Stimulated activated CD8-positive, alpha-beta memory T cell treated with anti-CD3 and anti-CD28 coated beads, Interleukin-12 subunit alpha, Interleukin-12 subunit beta, amount 100 ng/mL, for 1 hour (primary cell): Measurements from ENCODE around the gene MYO16.
"Not testable (repeated sequence)": the region's sequence is repeated elsewhere in the genome, so short reads cannot be mapped to it uniquely, and the experiment has no call there.

Experiments used
- DNase-seq: peaks from one replicate; pipeline ENCODE4 v3.0.0-alpha.2; 2020; ENCODE audit warnings: low read depth

The MYO16 gene

GRCh38 chr13:108742701-108743451, 113.5 kb downstream of the MYO16 start:
- DNase-seq: no peak

- no peak for DNase-seq
Observed at GRCh38 chr13:108743522-108743921, 114.1 kb downstream of the MYO16 start.

DNA sequence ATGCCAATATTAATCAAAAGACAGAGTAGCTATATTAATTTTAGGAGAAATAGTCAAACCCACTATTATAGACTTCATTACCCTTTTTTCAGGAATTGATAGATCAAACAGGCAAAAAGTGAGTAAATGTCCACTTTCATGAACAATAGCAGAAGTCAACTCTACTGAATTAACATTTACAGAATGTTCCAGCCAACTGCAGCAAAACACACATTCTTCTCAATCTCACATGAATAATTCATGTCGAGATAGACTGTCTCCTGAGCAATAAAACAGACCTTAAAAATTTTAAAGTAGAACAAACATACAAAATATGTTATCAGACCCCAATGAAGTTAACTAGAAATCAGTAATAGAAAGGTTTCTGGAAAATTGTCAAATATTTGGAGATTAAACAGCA, 118.4 kb downstream of the MYO16 start:
- DNase-seq: no peak

DNA sequence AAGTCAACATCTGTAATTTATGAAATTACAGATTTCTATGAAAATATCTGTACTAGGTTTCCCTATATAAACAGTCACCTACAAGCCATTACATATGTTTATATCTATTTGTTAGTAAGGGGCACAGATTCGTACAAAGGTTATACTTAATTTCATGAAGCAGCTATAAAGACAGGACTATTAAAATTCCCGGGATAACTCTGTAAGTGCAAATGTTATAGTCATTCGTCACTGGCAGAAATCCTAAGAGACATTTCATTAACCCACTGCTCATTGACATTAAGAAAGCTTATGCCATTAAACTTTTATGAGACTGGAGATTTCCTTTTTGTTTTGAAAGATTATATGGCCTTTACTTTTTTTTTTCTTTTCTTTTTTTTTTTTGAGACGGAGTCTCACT, 122.9 kb downstream of the MYO16 start:
- DNase-seq: no peak

- DNase-seq: no peak
Observed at GRCh38 chr13:108755083-108755482, 125.7 kb downstream of the MYO16 start.

- no peak for DNase-seq
Observed at GRCh38 chr13:108760129-108760528, 130.7 kb downstream of the MYO16 start.

DNA sequence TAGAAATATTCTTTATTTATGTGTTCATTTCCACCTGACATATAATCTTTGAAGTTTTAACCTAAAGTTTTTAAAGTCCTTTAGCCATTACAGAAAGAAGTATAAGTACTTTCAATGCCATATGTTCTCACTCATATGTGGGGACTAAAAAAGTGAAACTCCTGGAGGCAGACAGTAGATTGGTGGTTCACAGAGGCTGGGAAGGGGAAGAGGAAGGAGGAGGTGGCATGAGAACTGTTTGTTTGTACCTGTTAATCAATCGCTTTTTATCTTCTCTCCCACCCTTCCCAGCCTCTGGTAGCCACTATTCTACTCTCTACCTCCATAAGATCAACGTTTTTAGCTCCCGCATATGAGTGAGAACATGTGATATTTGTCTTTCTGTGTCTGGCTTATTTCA, 131.1 kb downstream of the MYO16 start:
- DNase-seq: no peak

- DNase-seq: no peak
Observed at GRCh38 chr13:108768035-108768434, 138.6 kb downstream of the MYO16 start.

DNA sequence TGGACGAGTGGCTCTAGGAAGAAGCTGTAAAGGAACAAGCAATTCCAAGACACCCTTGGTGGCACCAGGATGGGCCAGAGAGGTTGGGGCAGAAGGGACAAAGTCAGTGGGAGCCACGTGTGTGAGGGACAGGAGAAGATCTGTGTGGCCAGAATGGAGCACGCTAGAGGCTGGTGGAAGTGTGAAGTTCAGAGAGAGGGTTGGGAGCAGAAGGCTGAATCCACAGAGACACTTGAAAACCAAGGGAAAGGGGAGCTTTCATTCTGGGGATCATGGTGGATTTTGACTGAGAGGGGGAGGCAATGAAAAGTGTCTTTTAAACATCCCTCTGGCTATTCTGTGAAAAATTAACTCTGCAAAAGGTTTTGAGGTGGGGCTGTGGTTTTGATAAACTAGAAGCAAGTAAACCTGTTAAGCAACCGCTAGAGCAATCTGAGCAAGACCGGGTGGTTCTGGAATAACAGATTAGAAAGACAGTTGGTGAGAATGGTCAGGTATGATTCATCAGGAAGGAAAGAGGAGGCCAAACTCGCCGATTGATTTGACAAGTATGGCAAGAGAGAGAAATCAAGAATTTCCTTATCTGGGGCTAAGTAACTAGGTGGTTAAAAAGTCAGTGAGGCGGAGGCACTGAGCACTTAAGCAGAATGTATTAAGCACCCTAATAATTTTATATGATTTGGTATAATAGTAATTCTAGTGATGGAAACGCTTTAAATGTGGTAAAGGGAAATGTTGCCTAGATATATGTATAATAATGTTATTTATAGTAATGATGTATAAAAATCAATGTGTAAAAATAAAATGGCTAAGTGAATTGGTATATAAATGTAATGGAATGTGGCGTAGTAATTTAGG, 140.0 kb downstream of the MYO16 start:
- no peak for DNase-seq

- no peak for DNase-seq
Observed at GRCh38 chr13:108775597-108775996, 146.2 kb downstream of the MYO16 start.

DNA sequence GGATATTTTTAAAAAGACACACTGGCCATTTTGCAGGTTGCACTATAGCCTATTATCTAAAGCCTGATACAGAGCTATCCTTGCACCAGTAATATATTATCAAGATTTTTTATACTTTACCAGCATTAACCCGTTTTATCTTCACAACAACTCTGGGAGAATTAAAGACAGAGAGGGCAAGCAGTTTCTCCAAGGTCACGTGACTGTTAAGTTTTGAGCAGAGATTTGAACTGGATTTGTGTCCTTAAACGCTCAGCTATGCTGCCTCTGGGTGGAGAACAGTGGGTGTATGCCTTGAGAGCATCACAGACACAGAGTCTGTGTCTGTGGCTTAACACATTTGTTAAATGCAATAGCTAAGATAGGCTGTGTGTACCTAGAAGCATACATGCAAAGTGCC, 147.2 kb downstream of the MYO16 start:
- DNase-seq: no peak

DNA sequence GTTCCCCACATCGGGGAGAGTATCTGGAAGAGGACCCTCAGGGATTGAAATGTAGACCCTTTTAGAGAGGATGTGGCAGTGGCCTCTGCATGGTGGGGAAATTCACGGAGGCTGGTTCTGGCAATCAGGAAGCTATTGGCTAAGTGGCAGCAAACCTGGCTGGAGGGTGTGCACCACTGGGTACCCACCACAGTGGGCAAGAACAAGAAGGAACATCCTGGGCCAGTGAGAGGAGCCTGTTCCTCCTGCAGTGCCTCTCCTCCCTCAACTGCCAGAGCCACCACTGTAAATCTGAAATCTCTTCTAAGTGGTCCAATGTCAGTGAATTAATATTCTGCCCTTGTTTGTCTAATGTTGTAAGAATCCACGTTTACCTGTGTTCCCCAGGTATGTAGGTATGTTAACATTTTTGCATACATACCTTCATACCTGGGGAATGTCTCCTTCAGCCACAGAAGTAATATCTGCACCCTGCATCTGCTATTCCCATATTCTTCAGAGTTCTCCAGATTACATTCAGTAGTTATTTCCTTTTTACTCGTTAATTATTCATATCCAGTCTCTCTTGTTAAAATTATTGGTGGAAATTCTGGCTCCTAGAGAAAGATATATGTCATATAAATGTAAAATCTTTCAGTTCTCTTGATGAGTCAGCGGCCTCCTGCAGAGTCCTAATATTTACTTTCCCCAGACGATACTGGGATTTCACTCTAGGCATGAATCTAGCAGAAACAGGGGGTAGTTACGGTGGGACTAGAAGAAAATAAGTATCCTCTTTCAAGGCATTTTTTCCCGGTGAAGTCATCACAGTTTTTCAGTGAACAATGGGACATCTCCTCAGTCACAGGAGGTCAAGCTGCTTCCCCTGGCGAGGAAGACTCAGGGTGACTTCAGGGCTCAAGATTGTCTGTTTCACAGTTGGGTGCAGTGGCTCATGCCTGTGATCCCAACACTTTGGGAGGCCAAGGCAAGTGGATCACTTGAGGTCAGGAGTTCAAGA, 148.3 kb downstream of the MYO16 start:
- DNase-seq: no peak

DNA sequence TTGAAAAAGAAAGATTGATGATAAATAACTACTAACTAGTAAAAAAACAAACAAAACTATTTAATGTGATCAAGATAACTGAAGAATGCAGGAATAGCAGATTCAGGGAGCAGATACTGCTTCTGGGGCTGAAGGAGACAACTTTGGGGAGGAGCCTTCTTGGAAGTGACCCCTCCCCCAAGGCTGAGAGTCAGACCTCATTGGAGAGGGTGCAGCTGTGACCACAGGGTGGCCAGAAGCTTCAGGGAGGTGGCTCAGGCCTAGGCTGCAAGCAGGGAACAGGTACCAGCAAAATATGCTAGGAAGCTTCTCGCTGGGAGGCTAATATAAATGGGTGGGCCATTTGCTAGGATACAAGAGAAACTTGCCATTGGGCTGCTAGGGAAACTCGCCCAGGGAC, 149.9 kb downstream of the MYO16 start:
- no peak for DNase-seq

- DNase-seq: no peak
Observed at GRCh38 chr13:108780706-108781105, 151.3 kb downstream of the MYO16 start.

GRCh38 chr13:108781312-108781711, 151.9 kb downstream of the MYO16 start:
- no peak for DNase-seq

- DNase-seq: not testable (repeated sequence)
Observed at GRCh38 chr13:108782480-108782879, 153.1 kb downstream of the MYO16 start.

- no peak for DNase-seq
Observed at GRCh38 chr13:108785844-108786243, 156.4 kb downstream of the MYO16 start.

DNA sequence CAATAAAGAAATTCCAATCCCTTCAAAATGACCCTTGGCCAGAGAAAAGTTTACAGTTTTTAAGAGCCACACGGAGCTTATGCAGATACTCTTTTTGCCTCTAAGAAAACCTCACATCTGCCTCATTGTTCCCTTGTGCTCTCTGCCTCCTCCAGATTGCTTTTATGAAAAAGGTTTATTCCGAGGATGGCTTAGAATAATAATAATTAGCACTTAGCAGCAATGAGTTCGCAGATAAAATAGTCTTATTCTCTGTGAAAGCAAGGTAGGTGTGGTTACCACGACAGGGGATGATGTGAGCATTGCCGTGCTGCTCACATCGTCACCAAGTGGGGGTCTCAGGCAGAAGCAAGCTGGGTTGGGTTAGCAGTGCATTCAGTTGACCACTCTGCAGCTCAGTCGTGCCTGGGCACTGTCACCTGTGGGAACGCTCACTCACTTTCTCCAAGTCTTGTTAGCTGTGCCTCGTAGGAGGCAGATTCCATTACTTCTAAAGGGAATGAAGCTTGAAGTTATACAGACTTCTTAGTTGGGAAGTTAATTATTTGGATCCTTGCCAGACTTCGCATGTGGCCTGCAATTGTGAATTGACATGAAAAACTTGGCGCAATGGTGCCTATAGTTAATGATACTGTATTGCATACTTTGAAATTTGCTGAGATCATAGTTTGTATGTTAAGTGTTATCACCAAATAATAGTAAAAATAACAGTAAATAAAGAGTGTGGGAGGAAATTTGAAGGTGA, 157.2 kb downstream of the MYO16 start:
- no peak for DNase-seq

DNA sequence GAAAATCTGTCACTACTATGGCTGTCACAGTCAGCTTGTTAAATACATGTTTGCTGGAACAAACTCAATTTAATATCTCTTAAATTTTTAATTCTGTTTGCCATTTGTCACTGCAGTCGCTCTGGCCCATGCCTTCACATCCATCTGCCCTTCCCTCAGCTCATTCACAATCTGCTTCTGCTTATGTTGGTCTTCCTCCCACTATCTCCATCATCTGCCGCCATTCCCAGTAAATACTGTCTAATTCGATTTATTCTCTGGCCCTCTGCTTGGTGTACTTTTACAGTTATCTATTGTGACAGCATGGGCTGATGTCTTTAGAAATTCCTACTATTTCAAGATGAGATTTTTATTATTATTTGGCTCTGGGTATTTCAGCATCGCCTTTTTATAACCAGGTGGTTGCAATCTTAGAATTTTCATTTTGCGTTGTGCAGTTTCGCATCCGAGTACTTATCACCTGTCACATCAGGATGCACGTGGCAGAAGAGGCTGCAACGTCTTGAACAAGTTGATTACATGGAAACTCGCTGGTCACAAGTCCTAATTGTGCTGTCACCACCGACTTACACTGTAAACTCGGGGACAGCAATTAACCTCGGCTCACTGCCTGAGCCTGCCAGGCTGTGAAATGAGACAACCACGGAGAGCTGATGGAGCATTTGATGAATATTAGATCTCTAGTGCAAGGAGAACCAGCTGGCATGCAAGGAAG, 158.4 kb downstream of the MYO16 start:
- DNase-seq: no peak

DNA sequence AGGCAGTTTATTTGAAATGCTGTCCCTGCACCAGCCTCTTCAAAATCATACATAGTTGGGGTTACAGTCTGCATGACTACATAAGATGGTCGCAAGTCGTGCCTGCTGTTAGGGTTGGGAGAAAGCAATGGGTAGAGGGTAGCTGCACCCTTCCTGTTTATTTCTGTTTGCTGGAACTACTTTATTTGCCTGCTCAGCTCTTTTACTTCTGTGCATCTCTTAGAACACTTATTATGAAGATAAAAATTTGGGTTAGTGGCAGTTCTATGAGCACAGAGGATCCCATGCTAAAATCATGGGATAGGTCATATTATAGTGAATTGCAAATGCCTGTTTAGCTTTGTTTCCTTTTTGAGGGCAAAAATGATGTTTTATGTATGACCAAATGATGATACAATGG, 160.1 kb downstream of the MYO16 start:
- no peak for DNase-seq

DNA sequence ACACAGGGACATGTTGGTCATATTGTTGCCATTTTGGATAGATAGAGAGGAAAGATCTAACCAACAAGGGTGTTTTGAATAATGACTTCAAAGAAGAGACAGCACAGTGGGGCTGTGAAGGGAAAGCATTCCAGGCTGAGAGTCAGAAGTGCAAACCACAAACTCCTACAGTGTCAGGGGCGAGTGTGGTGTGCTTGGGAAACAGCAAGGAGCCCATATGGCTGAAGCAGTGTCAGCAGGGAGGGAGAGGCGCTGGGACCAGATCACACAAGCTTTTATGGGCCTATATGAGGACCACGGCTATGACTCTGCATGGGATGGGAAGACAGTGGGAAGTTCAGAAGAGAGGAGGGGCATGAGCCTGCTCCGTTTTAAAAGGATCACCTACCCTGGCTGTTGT, 166.4 kb downstream of the MYO16 start:
- no peak for DNase-seq
